H4 (cell line): ENCODE measurements around the gene BAG5. TPM values are rescaled to one million over a fixed set of nuclear protein-coding genes. Genes with fewer than 3 reads are reported as not detected.
"Not testable (repeated sequence)": the region's sequence is repeated elsewhere in the genome, so short reads cannot be mapped to it uniquely, and the experiment has no call there.

Experiments
- DNase-seq: peaks from one replicate; pipeline ENCODE4 v3.0.0-alpha.2; 2015; ENCODE audit warnings: low spot score
- total RNA-seq: library from RNA; depleted of rRNA; stranded (reverse); fragments of >200 nt; shearing (Covaris generic); gene quantifications from 2 replicates; pipeline ENCODE4 v1.2.3, GENCODE V29; 2014; rRNA removed

BAG5 gene, protein sequence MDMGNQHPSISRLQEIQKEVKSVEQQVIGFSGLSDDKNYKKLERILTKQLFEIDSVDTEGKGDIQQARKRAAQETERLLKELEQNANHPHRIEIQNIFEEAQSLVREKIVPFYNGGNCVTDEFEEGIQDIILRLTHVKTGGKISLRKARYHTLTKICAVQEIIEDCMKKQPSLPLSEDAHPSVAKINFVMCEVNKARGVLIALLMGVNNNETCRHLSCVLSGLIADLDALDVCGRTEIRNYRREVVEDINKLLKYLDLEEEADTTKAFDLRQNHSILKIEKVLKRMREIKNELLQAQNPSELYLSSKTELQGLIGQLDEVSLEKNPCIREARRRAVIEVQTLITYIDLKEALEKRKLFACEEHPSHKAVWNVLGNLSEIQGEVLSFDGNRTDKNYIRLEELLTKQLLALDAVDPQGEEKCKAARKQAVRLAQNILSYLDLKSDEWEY
- total RNA-seq = 11.3 and 18.5 TPM in 2 replicates

- DNase-seq = peak; percentile 60
Observed at GRCh38 chr14:103562429-103563225, at the start of gene BAG5, which contains the start of gene COA8. TSS of gene BAG5 (minus strand) at chr14:103562657. CDS start at chr14:103561164, 1,493 bp downstream. TSS of gene COA8 (plus strand) at chr14:103562960. CDS start at chr14:103563002, 42 bp downstream.

GRCh38 chr14:103611215-103611614, 48.8 kb upstream of the BAG5 start:
- DNase-seq = no peak

DNA sequence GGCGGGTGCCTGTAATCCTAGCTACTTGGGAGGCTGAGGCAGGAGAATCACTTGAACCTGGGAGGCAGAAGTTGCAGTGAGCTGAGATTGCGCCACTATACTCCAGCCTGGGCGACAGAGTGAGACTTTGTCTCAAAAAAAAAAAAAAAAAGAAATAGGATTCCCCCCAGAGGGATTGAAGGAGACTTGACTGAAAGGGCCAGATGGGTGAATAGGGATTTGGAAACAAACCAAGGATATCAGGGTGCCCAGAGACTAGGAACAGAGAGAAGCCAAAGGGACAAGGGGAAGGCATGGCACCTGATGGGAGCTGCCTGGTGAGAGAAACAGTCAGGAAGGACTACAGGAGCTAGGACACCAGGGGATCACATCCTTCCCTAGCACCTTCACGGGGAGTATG, 46.6 kb upstream of the BAG5 start:
- DNase-seq = not testable (repeated sequence)

DNA sequence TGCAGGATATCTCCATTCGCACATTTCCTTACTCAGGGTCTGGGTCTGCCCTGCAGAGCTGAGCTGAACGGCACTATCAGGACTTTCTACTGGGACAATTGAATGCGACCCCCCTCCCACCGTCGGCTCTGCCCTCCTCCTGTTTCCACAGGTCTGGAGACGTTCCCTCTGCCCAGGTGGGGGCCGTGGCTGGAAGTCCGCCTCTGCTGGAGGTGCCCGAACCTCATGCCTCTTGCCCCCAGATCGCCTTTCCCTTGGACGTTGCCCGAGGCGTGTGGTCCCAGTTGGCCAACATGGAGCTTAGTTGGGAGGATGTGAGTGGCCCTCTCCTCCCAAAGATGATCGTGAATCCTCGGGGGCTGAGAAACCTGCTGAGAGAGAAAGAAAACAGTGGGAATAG, 45.4 kb upstream of the BAG5 start:
- no peak for DNase-seq

DNA sequence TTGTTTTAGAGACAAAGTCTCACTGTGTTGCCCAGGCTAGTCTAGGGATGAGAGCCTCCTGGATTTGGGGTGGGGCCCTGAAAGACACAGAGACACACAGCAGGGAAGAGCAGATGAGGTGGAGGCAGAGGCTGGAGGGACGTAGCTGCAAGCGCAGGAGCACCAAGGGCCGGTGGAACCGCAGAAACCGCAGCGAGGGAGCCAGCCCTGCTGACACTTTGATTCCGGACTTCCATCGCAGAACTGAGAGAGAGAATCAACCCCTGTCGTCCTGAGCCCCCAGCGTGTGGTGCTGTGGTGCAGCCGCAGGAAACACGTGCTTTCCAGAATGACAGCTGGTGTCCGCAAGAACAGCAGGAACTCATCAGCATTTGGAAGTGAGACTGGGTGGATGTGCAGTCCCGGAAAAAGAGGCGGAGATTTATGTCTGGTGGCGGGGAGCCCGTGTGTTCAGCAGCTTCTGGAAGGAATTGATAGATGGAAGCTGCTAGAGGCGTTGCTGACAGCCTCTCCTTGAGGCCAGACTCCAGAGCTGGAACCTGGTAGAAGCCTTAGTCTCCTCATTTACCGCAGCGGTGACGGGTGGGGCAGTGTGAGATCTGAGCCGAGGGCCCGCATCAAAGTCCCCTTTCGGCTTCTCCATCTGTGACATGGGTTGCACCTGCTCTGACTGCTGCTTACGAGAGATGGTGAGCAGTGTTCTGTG, 44.7 kb upstream of the BAG5 start:
- DNase-seq = peak; percentile 84

DNA sequence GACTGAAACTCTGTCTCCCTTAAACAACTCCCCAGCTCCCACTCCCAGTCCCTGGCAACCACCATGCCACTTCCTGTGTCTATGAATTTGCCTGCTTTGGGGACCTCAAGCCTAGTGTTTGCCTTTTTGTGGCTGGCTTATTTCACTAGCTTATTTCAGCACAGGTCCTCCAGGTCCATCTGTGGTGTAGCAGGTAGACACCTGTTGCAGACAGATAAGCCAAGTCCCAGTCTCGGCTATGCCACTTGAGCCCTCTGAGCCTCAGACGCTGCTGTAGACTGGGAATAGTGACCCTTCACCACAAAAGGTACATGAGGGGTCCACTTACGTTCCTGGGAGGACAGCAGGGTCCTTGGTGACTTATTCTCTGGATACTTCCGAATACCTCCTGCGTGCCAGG, 42.2 kb upstream of the BAG5 start:
- DNase-seq = no peak

- no peak for DNase-seq
Observed at GRCh38 chr14:103600503-103600902, 38.0 kb upstream of the BAG5 start.

DNA sequence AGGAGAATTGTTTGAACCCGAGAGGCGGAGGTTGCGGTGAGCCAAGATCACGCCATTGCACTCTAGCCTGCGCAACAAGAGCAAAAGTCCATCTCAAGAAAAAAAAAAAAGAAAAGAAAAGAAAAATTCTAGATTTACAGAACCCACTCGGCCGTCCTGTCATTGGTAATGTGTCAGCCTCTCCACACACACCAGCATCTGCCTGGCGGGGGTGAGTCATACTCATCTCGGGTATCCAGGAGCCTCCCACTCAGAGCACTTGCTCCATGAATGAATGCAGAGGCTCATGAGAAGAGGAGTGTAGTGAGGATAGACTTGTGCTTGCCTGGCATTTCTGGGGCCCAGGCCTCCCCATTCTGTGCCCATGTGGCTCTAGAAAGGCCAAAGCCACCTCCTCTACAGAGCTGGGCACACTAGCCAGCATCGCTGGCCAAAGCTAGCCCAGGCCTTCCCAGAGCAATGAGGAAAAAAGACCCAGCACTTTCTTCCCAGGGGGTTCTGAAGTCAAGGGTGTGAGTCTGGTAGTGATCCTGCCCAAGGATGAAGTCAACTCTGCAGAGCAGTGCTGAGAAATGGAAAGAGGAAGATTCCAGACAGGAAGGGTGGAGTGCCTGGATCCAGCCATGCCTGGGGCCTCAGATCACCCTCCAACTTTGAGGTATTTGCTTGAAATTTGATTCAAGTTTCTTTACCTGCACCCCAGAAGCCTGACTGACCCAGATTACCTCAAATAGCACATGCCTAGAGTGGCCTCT, 35.3 kb upstream of the BAG5 start:
- peak; percentile 57 for DNase-seq

GRCh38 chr14:103594265-103594664, 31.8 kb upstream of the BAG5 start:
- DNase-seq = peak; percentile 56

- DNase-seq = no peak
Observed at GRCh38 chr14:103593577-103593976, 31.1 kb upstream of the BAG5 start.

GRCh38 chr14:103584326-103584915, 22.0 kb upstream of the BAG5 start:
- DNase-seq = no peak

- no peak for DNase-seq
Observed at GRCh38 chr14:103581954-103582703, 19.7 kb upstream of the BAG5 start.

DNA sequence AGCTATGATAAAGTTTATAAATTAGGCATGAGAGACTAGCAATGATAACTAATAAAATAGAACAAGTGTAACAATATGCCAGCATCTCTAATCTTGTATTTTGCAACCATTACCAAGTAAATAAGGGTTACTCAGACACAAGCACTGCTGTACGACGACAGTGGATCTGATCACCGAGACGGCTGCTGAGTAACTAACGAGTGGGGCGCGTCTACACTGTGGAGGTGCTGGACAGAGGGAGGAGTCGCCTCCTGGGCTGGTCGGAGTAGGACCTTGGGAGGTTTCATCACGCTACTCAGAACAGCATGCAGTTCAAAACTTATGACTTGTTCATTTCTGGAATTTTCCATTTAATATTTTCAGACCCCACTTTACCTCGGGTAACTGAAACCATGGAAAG, 18.7 kb upstream of the BAG5 start:
- DNase-seq = no peak

DNA sequence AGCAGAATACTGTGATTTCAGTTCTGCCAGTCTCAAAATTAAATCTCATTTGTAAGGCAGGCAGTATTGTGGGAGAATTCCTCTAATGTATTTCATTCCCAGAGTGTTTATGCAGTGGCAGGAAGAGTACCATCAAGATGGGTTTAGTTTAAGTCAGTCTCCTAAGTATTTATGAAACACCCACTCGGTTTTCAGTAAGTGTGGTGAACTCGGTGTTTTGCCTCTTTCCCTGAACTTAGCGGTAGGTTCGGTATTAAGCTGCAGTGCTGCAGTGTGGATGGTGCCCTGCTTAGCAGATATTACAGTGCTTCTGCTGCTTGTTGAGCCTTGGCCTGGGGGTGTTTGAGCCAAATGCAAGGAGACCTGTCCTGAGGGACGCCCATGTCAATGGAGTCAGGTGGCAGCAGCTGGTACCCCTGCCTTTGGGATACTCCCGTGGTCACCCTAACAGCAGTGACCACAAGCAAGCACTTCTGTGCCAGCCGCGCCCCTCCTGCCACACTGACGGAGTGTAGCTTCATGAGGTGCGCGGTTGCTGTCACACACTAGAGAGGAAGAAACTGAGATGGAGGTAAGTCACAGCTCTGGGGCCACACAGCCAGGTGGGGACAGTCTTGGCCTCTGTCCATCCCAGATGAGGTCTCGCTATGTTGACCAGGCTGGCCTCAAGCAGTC, 16.1 kb upstream of the BAG5 start:
- no peak for DNase-seq

- peak; percentile 95 for DNase-seq
Observed at GRCh38 chr14:103576371-103577024, 14.0 kb upstream of the BAG5 start.

GRCh38 chr14:103574707-103575285, 12.3 kb upstream of the BAG5 start:
- no peak for DNase-seq

GRCh38 chr14:103574104-103574503, 11.6 kb upstream of the BAG5 start:
- no peak for DNase-seq

- DNase-seq = no peak
Observed at GRCh38 chr14:103569408-103569807, 7.0 kb upstream of the BAG5 start.

DNA sequence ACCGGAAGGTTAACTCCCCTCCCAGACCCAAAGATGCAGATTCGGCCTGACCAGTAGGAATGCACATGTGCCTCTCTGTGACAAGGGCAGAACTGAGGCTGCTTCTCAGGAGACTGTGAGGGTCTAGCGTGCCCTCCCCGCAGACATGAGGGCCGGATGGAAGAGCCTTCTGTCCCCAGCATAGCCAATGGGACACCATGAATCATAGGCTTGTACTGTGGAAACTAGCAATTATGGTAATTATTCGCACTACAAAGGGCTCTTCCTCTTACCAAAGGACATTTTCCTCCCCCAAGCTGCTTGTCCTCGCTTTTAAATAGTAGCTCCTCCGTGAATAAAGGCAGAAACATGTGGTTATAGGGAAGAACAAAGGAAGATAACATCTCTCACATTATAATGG, 6.5 kb upstream of the BAG5 start:
- no peak for DNase-seq
